Endothelial cell of umbilical vein (primary cell): ENCODE data around the gene PPP2R2C. TPM values are rescaled to one million over a fixed set of nuclear protein-coding genes. Genes with fewer than 3 reads are reported as not detected.

Source experiments
- BruUV-seq: library from RNA; stranded (reverse); fragments of 400-500 nt; replicated peaks from 2 replicates; lab custom pipeline; 2021; lab: Mats Ljungman, UMichigan
- CTCF ChIA-PET: fragments of 300-600, 350-600 bp; sonication (Branson Sonifier 250); formaldehyde crosslinking; loops from one replicate; lab custom pipeline; 2021; ENCODE audit warnings: antibody characterized with exemption, inconsistent platforms; lab: Charles Lee
- POLR2A ChIA-PET: fragments of 300-600, 350-600 bp; sonication (Branson Sonifier 250); formaldehyde crosslinking; loops from one replicate; lab custom pipeline; 2021; ENCODE audit warnings: antibody characterized with exemption, inconsistent platforms; lab: Charles Lee
- DNase-seq: peaks from one replicate; pipeline ENCODE4 v3.0.0-alpha.2; 2011; ENCODE audit warnings: low read depth, low spot score
- FAIRE-seq: peaks from 2 replicates; lab custom pipeline; 2011; peaks lifted over from hg19 to GRCh38; lab: Jason Lieb, UNC
- H2AFZ ChIP-seq: 2 replicates; pipeline ENCODE4 v1.6.0; 2012; ENCODE audit warnings: low read depth, low read length, control low read depth, inconsistent platforms
- H3K27ac ChIP-seq: 2 replicates; pipeline ENCODE4 v1.5.1; 2011; ENCODE audit warnings: low read depth, mild to moderate bottlenecking, control low read depth, low read length, moderate library complexity; ENCODE audit not compliant: insufficient read depth
- H3K27me3 ChIP-seq, 2 experiments: 2 replicates each; pipeline versions ENCODE4 v1.6.0 to v1.6.1; 2011; ENCODE audit warnings: low read length in 2 of 2, mixed read lengths in 1 of 2; ENCODE audit not compliant: control insufficient read depth in 2 of 2, insufficient read depth in 2 of 2
- H3K36me3 ChIP-seq, 2 experiments: 2 replicates in 1 of 2; 3 replicates in 1 of 2; pipeline ENCODE4 v1.5.1; 2011; ENCODE audit warnings: low read length in 2 of 2, mild to moderate bottlenecking in 1 of 2, moderate library complexity in 1 of 2; ENCODE audit not compliant: control insufficient read depth in 2 of 2, insufficient read depth in 2 of 2; ENCODE audit errors: extremely low read depth in 1 of 2
- H3K4me1 ChIP-seq: 3 replicates; pipeline ENCODE4 v1.5.1; 2011; ENCODE audit warnings: mild to moderate bottlenecking, low read length; ENCODE audit not compliant: control insufficient read depth, insufficient read depth; ENCODE audit errors: extremely low read depth
- H3K4me2 ChIP-seq: 2 replicates; pipeline ENCODE4 v1.6.1; 2011; ENCODE audit warnings: low read length, control low read depth, mixed read lengths; ENCODE audit not compliant: insufficient read depth
- H3K4me3 ChIP-seq, 3 experiments: fragments of 200-600 bp in 1 of 3; sonication (generic), shearing (Covaris generic) in 1 of 3; replicated peaks in 1 of 3; 2 replicates each; pipeline ENCODE4 v1.5.1; 2011 to 2016; ENCODE audit warnings: control low read depth in 3 of 3, low read length in 3 of 3, mild to moderate bottlenecking in 2 of 3, inconsistent platforms in 1 of 3, low read depth in 1 of 3, moderate library complexity in 1 of 3; ENCODE audit not compliant: insufficient read depth in 1 of 3
- H3K79me2 ChIP-seq: 2 replicates; pipeline ENCODE4 v1.6.0; 2012; ENCODE audit warnings: low read length, inconsistent platforms; ENCODE audit not compliant: control insufficient read depth, insufficient read depth
- H3K9ac ChIP-seq: replicated peaks from 2 replicates; pipeline ENCODE3; 2011; ENCODE audit warnings: low read length, control low read depth; ENCODE audit not compliant: insufficient read depth; ENCODE audit errors: extremely low read depth
- H3K9me1 ChIP-seq: replicated peaks from 3 replicates; pipeline ENCODE4 v1.6.0; 2011; ENCODE audit warnings: mild to moderate bottlenecking, low read length; ENCODE audit not compliant: control insufficient read depth, insufficient read depth; ENCODE audit errors: extremely low read depth
- H3K9me3 ChIP-seq: replicated peaks from 2 replicates; pipeline ENCODE4 v1.5.1; 2012; ENCODE audit warnings: low read length, inconsistent platforms; ENCODE audit not compliant: control insufficient read depth, insufficient read depth
- H4K20me1 ChIP-seq: replicated peaks from 2 replicates; pipeline ENCODE3; 2011; ENCODE audit warnings: mild to moderate bottlenecking, low read length; ENCODE audit not compliant: control insufficient read depth, insufficient read depth; ENCODE audit errors: extremely low read depth
- CTCF ChIP-seq, 2 donors: IDR thresholded peaks; 1 replicate in 1 of 2; 2 replicates in 1 of 2; pipeline ENCODE4 v1.5.1; 2011; ENCODE audit warnings: low read length in 2 of 2, mild to moderate bottlenecking in 2 of 2, moderate library complexity in 2 of 2, control low read depth in 1 of 2, inconsistent platforms in 1 of 2, low read depth in 1 of 2; ENCODE audit not compliant: insufficient read depth in 1 of 2; ENCODE audit errors: extremely low read depth in 1 of 2
- EZH2 ChIP-seq: IDR thresholded peaks from 2 replicates; pipeline ENCODE4 v1.6.1; 2012; ENCODE audit warnings: borderline replicate concordance, low read depth, mild to moderate bottlenecking, moderate library complexity, low read length, inconsistent platforms; ENCODE audit not compliant: severe bottlenecking
- FOS ChIP-seq: IDR thresholded peaks from 2 replicates; pipeline ENCODE4 v1.6.1; 2011; ENCODE audit warnings: mild to moderate bottlenecking, low read length, moderate library complexity, borderline replicate concordance; ENCODE audit not compliant: insufficient read depth
- GATA2 ChIP-seq: IDR thresholded peaks from 2 replicates; pipeline ENCODE4 v1.7.0; 2011; ENCODE audit warnings: low read depth, mild to moderate bottlenecking, moderate library complexity, mixed read lengths, low read length; ENCODE audit not compliant: insufficient read length, insufficient read depth
- JUN ChIP-seq: IDR thresholded peaks from 2 replicates; pipeline ENCODE4 v1.6.1; 2011; ENCODE audit warnings: borderline replicate concordance, low read depth; ENCODE audit not compliant: insufficient read length, insufficient read depth
- MYC ChIP-seq: IDR thresholded peaks from one replicate; pipeline ENCODE4 v1.6.1; 2011; ENCODE audit warnings: mild to moderate bottlenecking, low read depth, low read length
- POLR2A ChIP-seq: IDR thresholded peaks from 2 replicates; pipeline ENCODE4 v1.6.1; 2012; ENCODE audit warnings: low read depth, mild to moderate bottlenecking, control low read depth, low read length
- POLR2AphosphoS5 ChIP-seq: IDR thresholded peaks from 2 replicates; pipeline ENCODE4 v1.6.1; 2012; ENCODE audit warnings: low read depth, mild to moderate bottlenecking, control low read depth, low read length, moderate library complexity; ENCODE audit not compliant: insufficient read depth
- dilution Hi-C: fragments of 300-500 bp; cut with MboI; formaldehyde crosslinking; loops from one replicate; pipeline ENCODE4 v1.15.0; 2019; ENCODE audit warnings: low sequenced_read_pairs; ENCODE audit not compliant: extremely low pct_ligation_motif_present
- intact Hi-C: fragments of 100-400 bp; cut with micrococcal nuclease; formaldehyde crosslinking; loops from one replicate; pipeline ENCODE4 v1.10.0; 2022
- polyA plus RNA-seq, 4 experiments: library from polyadenylated mRNA; depleted of rRNA in 3 of 4; stranded (reverse) in 3 of 4; unstranded in 1 of 4; fragments of >200 nt; gene quantifications; 2 replicates each; pipeline versions ENCODE4 v1.2.1 to v1.2.3, GENCODE V29; 2011 to 2012; ENCODE audit warnings: missing spikeins in 1 of 4
- total RNA-seq: library from RNA; stranded (reverse); gene quantifications from 2 replicates; pipeline ENCODE4 v1.2.3, GENCODE V29; 2021
- TF ChIP-seq, protein P1 (sequence below): IDR thresholded peaks from 2 replicates; pipeline ENCODE4 v1.6.1; 2011; ENCODE audit not compliant: insufficient read depth, insufficient read length

Gene PPP2R2C
- total and polyA plus RNA-seq, 2 donors (not counting 3 experiments of a cell fraction or from before 2014, with no cell fraction given), result 0.03 to 0.09 TPM

- dilution Hi-C loops, result no loop called here
- FAIRE-seq, result no peak
Measured at GRCh38 chr4:6361076-6361784, 111.2 kb downstream of the PPP2R2C start.

More at GRCh38 chr4:6361076-6361784, 111.2 kb downstream of the PPP2R2C start:
- H3K9me3 ChIP-seq, result no peaks in the 10 kb centered on the region
- ChIA-PET POLR2A (no interaction called here), CTCF (interaction anchor here (1.7 kb wide), 1 partner anchor 110 kb away, joined by 5 read pairs; no protein-coding TSS in a partner anchor)
- no peak overlapping the region for H2AFZ ChIP-seq
- no peak overlapping the region for H3K4me2 ChIP-seq
- H3K9me1 ChIP-seq, result no peaks in the 10 kb centered on the region
- no TSS peak for BruUV-seq
- no peaks in the 10 kb centered on the region for H3K79me2 ChIP-seq
- no peaks in the 10 kb centered on the region for H4K20me1 ChIP-seq
- H3K27me3 ChIP-seq, result no peaks in the 10 kb centered on the region
- intact Hi-C loops, result no loop called here
- no peak overlapping the region for H3K9ac ChIP-seq
- no peak for DNase-seq
- no peak overlapping the region for H3K4me3 ChIP-seq
- TF ChIP-seq CTCF (IDR thresholded peaks at IDR 0.05; ENCODE audit: extremely low read depth in 1 of 2, insufficient read depth in 1 of 2, low read depth in 1 of 2, low read length in 2 of 2), result no peak
- TF ChIP-seq EZH2, result no peak
- TF ChIP-seq, protein P1, sequence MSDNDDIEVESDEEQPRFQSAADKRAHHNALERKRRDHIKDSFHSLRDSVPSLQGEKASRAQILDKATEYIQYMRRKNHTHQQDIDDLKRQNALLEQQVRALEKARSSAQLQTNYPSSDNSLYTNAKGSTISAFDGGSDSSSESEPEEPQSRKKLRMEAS, result no peak
- no peak for TF ChIP-seq JUN
- no peak for TF ChIP-seq MYC
- TF ChIP-seq FOS, result no peak
- no peak for TF ChIP-seq POLR2A
- no peak for TF ChIP-seq GATA2
- TF ChIP-seq POLR2AphosphoS5, result no peak
- H3K27ac ChIP-seq, result no peak overlapping the region
- H3K36me3 ChIP-seq, result no peaks in the 10 kb centered on the region
- no peaks in the 10 kb centered on the region for H3K4me1 ChIP-seq
